Tibial nerve (tissue), 4 donors: ENCODE results near the gene MRTFA. TPM values are rescaled to one million over a fixed set of nuclear protein-coding genes. Genes with fewer than 3 reads are reported as not detected.
"Not testable (repeated sequence)": the region's sequence is repeated elsewhere in the genome, so short reads cannot be mapped to it uniquely, and the experiment has no call there.

Experiments used
- DNase-seq, 2 donors: peaks; one replicate each; pipeline ENCODE4 v3.0.0-alpha.2; 2019; ENCODE audit warnings: low spot score in 2 of 2
- H3K27ac ChIP-seq, 4 donors: fragments of 200-600 bp; sonication (generic) in 3 of 4; one replicate each; pipeline ENCODE4 v1.5.1; 2017 to 2019; ENCODE audit warnings: mild to moderate bottlenecking in 1 of 4
- H3K27me3 ChIP-seq, 2 donors: fragments of 200-600 bp; sonication (generic) in 1 of 2; one replicate each; pipeline versions ENCODE4 v1.5.1 to v1.6.0; 2017 to 2019
- H3K36me3 ChIP-seq, 3 donors: fragments of 200-600 bp; sonication (generic); one replicate each; pipeline ENCODE4 v1.5.1; 2018 to 2019
- H3K4me1 ChIP-seq, 4 donors: fragments of 200-600 bp; sonication (generic) in 3 of 4; one replicate each; pipeline ENCODE4 v1.5.1; 2017 to 2019
- H3K4me3 ChIP-seq, 4 donors: fragments of 200-600 bp; sonication (generic) in 3 of 4; one replicate each; pipeline ENCODE4 v1.5.1; 2017 to 2019; ENCODE audit warnings: mild to moderate bottlenecking in 1 of 4, moderate library complexity in 1 of 4
- H3K9me3 ChIP-seq, 4 donors: fragments of 200-600 bp; sonication (generic) in 3 of 4; one replicate each; pipeline ENCODE4 v1.5.1; 2017 to 2019
- CTCF ChIP-seq, 5 experiments: fragments of 200-600 bp in 3 of 5; fragments of 450-650 bp in 2 of 5; sonication (generic) in 3 of 5; IDR thresholded peaks; one replicate each; pipeline ENCODE4 v1.5.1; 2016 to 2019; ENCODE audit warnings: antibody characterized with exemption in 5 of 5, mild to moderate bottlenecking in 3 of 5, moderate library complexity in 2 of 5
- EP300 ChIP-seq, 2 donors: sonication (generic); formaldehyde crosslinking; IDR thresholded peaks; one replicate each; pipeline ENCODE4 v1.6.1; 2017; ENCODE audit warnings: antibody characterized with exemption in 2 of 2, mild to moderate bottlenecking in 1 of 2
- POLR2A ChIP-seq, 2 donors: fragments of 450-650 bp; IDR thresholded peaks; one replicate each; pipeline ENCODE4 v1.6.1; 2017; ENCODE audit warnings: antibody characterized with exemption in 2 of 2, mild to moderate bottlenecking in 2 of 2, moderate library complexity in 2 of 2
- WGBS, 2 donors: methylation state at CpG; one replicate each; pipeline ENCODE4 v1.1.5; 2018; 5-methylcytosine and 5-hydroxymethylcytosine counted together
- total RNA-seq, 4 donors: library from RNA; depleted of rRNA; stranded (reverse); fragments of >200 nt; gene quantifications; one replicate each; pipeline ENCODE4 v1.1.0, GENCODE V29; 2016

The MRTFA gene
- total RNA-seq, 4 donors from 2014 or later: 69.7 to 119 (median 104) TPM

- no peak for DNase-seq
- no peak overlapping the region for H3K4me3 ChIP-seq
- H3K36me3 ChIP-seq: peaks cover 0 to 20% (median 0%) of the 10 kb centered on the region in 3 donors
- WGBS, 2 donors: 74 to 80% methylated on average over 1 of the region's 1 CpG
- no peaks in the 10 kb centered on the region for H3K27me3 ChIP-seq
- no peaks in the 10 kb centered on the region for H3K9me3 ChIP-seq
- H3K27ac ChIP-seq: no peak overlapping the region
- TF ChIP-seq CTCF (IDR thresholded peaks at IDR 0.05) (no peak), POLR2A (IDR thresholded peaks at IDR 0.05) (no peak), EP300 (IDR thresholded peaks at IDR 0.05) (no peak)
- H3K4me1 ChIP-seq: peaks cover 0 to 10% (median 2%) of the 10 kb centered on the region in 4 donors
Measured at GRCh38 chr22:40585310-40585751, 51.2 kb downstream of the MRTFA start.

GRCh38 chr22:40584766-40585165 is 51.8 kb downstream of the MRTFA start:
- WGBS, 2 donors: 93 to 94% methylated on average over 9 of the region's 9 CpGs

GRCh38 chr22:40583053-40583741 is 53.3 kb downstream of the MRTFA start:
- H3K27me3 ChIP-seq: no peaks in the 10 kb centered on the region
- H3K4me3 ChIP-seq: no peak overlapping the region
- peaks cover 0 to 20% (median 0%) of the 10 kb centered on the region in 3 donors for H3K36me3 ChIP-seq
- WGBS, 2 donors: 77 to 95% methylated on average over 1 of the region's 1 CpG
- no peaks in the 10 kb centered on the region for H3K9me3 ChIP-seq
- DNase-seq: no peak
- TF ChIP-seq EP300 (IDR thresholded peaks at IDR 0.05): no peak
- no peak for TF ChIP-seq CTCF (IDR thresholded peaks at IDR 0.05)
- peaks cover 0 to 10% (median 2%) of the 10 kb centered on the region in 4 donors for H3K4me1 ChIP-seq
- no peak overlapping the region for H3K27ac ChIP-seq

More at GRCh38 chr22:40584766-40585165, 51.8 kb downstream of the MRTFA start:
- not testable (repeated sequence) for H3K27me3 ChIP-seq, H3K4me1 ChIP-seq, H3K27ac ChIP-seq, DNase-seq, H3K9me3 ChIP-seq, H3K4me3 ChIP-seq
- H3K36me3 ChIP-seq: peaks cover 0 to 20% (median 0%) of the 10 kb centered on the region in 3 donors

- Histone ChIP-seq H3K27ac (no peak overlapping the region), H3K9me3 (no peaks in the 10 kb centered on the region), H3K27me3 (no peaks in the 10 kb centered on the region), H3K4me3 (no peak overlapping the region), H3K36me3 (peaks cover 0 to 15% (median 0%) of the 10 kb centered on the region in 3 donors), H3K4me1 (peaks cover 0 to 10% (median 2%) of the 10 kb centered on the region in 4 donors)
- TF ChIP-seq CTCF (IDR thresholded peaks at IDR 0.05): no peak
- TF ChIP-seq EP300 (IDR thresholded peaks at IDR 0.05): no peak
- no peak for TF ChIP-seq POLR2A (IDR thresholded peaks at IDR 0.05)
- DNase-seq: no peak
- 97 to 98% methylated on average over 2 of the region's 2 CpGs for WGBS, 2 donors
Measured at GRCh38 chr22:40582063-40582462, 54.5 kb downstream of the MRTFA start.

GRCh38 chr22:40580631-40581030 is 55.9 kb downstream of the MRTFA start:
- WGBS, 2 donors: 94 to 100% methylated on average over 1 of the region's 1 CpG
- H3K36me3 ChIP-seq: peaks cover 0 to 11% (median 0%) of the 10 kb centered on the region in 3 donors
- H3K9me3 ChIP-seq: no peaks in the 10 kb centered on the region
- peaks cover 0 to 4% (median 2%) of the 10 kb centered on the region in 4 donors for H3K4me1 ChIP-seq
- TF ChIP-seq CTCF (IDR thresholded peaks at IDR 0.05): no peak
- TF ChIP-seq EP300 (IDR thresholded peaks at IDR 0.05): no peak
- TF ChIP-seq POLR2A (IDR thresholded peaks at IDR 0.05): no peak
- no peak for DNase-seq
- no peaks in the 10 kb centered on the region for H3K27me3 ChIP-seq
- H3K27ac ChIP-seq: no peak overlapping the region
- no peak overlapping the region for H3K4me3 ChIP-seq
